Superior temporal gyrus (tissue), 1 donor: ENCODE results near the gene SEC24B.
"Not testable (repeated sequence)": the region's sequence is repeated elsewhere in the genome, so short reads cannot be mapped to it uniquely, and the experiment has no call there.

Experiments
- DNase-seq: peaks from one replicate; pipeline ENCODE4 v3.0.0-alpha.2; 2016; ENCODE audit errors: extremely low spot score

SEC24B gene

GRCh38 chr4:109506890-109507289 lies 73.3 kb downstream of the SEC24B start:
- no peak for DNase-seq

DNA sequence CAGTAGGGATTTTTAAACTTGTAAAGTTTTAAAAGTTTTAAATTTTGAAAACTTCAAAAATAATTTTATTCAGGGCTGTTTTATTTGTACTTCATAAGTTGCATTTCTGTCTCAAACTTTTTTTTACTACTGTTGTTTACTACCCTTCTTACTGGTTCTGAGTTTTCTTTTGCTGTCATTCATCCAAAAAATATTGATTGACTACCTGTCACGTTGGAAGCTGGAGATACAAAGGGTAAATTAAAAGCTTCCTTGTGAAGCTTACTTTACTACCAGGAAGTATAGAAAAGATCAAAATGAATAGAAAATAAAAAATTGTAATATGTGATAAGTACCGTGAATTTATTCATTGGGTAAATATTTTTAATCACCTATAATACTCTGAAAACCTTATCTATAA lies 77.1 kb downstream of the SEC24B start:
- DNase-seq = no peak

- no peak for DNase-seq
Measured at GRCh38 chr4:109511414-109511813, 77.8 kb downstream of the SEC24B start.

DNA sequence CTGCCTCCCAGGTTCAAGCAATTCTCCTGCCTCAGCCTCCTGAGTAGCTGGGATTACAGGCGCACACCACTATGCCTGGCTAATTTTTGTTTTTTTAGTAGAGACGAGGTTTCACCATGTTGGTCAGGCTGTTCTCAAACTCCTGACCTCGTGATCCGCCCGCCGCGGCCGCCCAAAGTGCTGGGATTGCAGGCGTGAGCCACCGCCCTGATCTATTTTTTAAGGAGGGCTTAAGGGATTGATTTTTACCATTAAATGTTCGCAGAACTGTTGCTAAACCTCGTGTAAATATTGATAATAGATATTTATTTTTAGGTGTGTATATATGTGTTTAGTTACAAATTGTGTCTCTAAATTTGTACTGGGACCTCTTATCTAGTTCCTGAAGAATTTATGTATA lies 79.8 kb downstream of the SEC24B start:
- not testable (repeated sequence) for DNase-seq

DNA sequence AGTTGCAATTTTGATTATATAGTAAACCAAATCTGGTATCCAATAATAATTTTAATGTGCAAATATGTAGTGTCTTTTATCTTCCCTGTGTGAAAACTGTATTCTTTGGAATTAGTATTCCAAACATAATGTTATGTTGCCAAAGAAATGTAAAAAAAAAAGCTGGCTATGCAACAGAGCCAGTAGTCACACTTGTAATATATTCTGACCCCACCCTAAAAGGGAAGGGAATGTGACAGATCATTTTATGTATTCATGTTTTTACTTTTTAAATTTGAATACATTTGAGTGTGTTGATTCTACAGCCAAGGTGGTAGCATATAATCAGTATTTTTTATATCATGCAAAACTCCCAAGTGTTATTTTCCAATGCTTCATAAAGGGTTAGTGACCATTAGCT lies 98.6 kb downstream of the SEC24B start:
- no peak for DNase-seq

DNA sequence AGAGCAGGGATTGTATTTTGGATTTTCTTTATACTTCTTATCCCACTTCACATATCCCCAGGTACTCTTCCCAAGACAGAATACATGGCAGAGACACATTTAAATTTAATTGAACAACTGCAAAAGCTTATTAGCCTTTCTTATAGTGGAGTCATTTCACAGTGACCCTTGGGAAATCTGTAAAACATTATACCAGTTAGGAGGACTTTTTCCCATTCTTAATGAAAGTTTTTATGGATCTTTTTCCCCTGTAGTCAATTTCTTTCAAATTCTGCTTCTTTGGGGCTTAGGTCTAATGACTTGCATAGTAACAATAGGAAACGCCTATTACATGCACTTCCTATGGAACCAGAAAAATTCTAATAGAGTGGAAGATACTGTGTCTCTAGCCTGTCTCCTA lies 111.8 kb downstream of the SEC24B start:
- DNase-seq = no peak

GRCh38 chr4:109547394-109547793 lies 113.8 kb downstream of the SEC24B start:
- no peak for DNase-seq

DNA sequence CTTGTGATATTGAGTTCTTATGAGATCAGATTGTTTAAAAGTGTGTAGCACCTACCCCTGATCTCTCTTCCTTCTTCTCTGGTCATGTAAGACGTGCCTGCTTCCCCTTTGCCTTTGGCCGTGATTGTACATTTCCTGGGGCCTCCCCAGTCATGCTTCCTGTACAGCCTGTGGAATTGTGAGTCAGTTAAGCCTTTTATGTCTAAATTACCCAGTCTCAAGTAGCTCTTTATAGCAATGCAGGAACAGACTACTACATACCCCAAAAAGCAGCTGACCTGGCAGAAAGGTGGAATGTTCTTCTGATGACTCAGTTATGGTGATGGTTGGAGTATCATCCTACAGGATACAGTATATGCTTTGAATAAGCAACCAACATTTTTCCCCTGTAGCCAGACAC lies 115.0 kb downstream of the SEC24B start:
- DNase-seq = no peak

DNA sequence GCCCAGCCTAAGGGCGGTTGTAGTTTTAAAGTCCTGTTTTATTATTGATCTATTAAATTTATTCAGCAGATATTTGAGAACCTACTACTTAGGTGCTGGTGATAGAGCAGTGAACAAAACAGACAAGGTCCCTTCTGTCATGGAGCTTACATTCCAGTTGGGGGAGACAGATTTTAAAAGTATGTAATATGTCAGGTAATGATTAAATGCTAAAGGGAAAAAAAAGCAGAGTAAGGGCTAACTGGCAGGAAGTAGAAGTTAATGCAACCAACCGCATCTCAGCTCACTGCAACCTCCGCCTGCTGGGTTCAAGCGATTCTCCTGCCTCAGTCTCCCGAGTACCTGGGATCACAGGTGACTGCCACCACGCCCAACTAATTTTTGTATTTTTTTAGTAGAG lies 118.6 kb downstream of the SEC24B start:
- no peak for DNase-seq

DNA sequence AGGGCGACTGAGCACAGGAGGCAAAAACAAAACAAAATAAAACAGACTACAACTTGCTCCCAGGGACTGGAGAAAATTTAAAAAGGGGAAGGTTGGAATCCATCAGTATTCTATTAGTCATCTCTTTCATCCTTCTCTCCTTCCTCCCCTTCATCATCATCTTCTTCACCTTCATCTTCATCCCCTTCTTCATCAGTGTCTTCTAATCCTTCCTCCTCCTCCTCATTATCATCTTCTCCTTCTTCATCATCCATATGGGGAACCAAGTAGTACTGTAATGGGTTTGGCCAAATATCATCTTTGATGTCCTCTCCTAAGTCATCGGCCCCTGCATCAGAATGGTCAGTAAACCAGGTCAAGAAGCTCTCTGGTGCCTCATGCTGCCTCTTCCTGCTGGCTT lies 119.5 kb downstream of the SEC24B start:
- DNase-seq = no peak

DNA sequence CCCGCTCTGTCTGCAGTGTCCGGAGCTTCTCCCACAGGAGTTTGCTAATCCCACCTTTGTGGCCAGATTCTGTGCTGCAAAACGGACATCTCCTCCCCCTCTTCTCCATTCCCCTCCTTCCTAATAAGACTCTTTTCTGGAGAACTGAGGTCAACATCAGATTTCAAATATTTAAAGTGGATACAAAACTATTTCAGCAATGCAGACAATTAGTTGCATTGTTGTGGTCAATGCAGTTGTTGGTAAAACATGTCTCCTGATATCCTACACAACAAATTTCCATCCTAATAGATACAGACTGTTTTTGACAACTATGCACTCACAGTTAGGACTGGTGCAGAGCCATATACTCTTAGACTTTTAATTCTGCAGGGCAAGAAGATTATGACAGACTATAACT lies 121.4 kb downstream of the SEC24B start:
- DNase-seq = no peak

DNA sequence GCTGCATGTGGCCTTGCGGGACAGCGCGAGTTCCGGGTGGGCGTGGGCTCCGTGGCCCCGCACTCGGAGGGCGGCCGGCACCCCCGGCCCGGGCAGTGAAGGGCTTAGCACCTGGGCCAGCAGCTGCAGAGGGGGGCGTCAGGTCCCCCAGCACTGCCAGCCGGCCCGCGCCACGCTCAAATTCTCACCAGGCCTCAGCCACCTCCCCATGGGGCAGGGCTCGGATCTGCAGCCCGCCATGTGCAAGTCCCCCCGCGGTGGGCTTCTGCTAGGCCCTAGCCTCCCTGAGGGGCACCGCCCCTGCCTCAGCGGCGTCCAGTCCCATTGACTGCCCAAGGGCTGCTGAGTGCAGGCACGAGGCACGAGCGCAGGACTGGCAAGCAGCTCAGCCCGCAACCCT lies 123.8 kb downstream of the SEC24B start:
- no peak for DNase-seq

DNA sequence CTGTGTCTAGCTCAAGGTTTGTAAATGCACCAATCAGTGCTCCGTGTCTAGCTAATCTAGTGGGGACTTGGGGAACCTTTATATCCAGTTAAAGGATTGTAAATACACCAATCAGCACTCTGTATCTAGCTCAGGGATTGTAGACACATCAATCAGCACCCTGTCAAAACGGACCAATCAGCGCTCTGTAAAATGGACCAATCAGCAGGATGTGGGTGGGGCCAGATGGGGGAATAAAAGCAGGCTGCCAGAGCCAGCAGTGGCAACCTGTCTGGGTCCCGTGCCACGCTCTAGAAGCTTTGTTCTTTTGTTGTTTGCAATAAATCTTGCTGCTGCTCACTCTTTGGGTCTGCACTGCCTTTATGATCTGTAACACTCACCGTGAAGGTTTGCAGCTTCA lies 124.5 kb downstream of the SEC24B start:
- not testable (repeated sequence) for DNase-seq

- DNase-seq = no peak
Measured at GRCh38 chr4:109559625-109559982, 126.0 kb downstream of the SEC24B start.

- DNase-seq = peak; percentile 66
Measured at GRCh38 chr4:109559983-109560686, 126.5 kb downstream of the SEC24B start, which contains the start of gene MCUB. MCUB (plus strand) TSS chr4:109560246; CDS start chr4:109560338, 92 bp downstream.

DNA sequence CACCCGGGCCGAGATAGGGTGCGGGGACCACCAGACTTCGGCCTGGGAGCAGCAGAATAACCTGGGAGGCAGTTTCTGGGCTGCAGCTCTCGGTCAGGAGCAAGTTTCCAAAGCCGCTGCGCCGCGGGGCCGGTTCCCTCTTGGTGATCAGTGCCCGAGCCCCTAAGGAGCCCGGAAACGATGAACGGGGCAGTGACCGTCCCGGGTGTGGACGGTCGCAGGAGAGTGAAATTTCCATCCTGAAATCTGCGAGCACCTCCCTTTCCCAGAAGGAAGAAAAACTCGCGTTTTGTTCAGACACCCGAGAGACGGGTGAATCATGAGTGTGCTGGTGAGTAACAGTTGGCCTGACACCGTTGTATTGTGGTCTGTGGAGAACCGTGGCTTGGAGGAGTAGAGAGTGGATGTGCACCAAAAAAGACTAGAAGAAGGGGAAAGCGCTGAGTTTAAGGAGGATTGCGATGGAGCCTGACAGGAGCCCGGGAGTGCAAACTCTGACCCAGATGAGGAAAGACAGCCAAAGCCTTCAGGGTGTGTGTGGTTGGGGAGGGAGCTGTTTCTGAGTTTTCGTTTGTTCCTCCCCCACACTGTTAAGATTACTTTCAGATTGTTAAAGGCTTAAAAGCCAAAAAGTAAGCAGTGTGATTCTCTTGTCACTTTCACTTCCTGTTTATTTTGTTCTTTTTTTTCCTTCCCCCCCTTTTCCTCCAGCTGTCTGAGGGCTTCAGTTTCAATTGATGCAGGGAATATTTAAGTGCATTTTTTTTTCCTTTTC lies 127.3 kb downstream of the SEC24B start:
- peak; percentile 64 for DNase-seq

GRCh38 chr4:109562457-109563239 lies 129.0 kb downstream of the SEC24B start:
- no peak for DNase-seq

- no peak for DNase-seq
Measured at GRCh38 chr4:109571494-109571893, 137.9 kb downstream of the SEC24B start.

DNA sequence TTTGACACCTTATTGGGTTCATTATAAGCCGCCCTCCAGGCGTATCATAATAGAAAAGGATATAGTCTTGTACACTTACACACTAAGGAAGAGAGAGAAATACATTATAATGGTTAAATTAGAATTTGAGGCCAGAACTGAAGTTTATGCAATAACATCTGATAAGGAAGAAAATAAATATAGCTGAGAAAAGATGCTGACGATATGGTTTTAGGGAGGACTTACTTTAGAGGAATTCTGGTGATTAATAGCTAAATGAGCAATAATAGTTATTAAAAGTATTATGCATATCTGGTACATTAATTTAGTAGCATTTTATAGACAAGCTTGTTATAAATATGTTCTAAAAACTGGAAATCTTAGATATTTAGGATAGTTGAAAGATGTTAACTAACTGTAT lies 138.5 kb downstream of the SEC24B start:
- no peak for DNase-seq

DNA sequence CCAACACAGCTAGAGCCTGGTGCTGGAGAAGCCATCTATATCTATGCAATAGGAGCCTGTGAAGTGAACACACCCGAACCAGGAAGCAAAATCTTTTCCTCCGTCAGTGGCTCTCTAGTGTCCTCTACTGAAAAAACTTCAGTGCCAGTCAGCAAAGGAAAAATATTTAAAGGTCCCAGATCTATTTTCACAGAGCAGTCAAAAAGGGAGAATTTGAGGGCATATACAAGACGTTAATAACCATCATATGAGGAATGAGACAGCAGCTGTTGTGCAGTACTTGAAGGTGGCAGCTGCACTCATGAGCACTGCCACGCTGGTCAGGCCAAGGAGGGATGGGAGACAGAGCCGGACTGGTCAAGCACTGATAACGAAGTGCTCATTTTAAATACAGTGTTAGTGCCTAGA lies 140.8 kb downstream of the SEC24B start:
- DNase-seq = no peak

DNA sequence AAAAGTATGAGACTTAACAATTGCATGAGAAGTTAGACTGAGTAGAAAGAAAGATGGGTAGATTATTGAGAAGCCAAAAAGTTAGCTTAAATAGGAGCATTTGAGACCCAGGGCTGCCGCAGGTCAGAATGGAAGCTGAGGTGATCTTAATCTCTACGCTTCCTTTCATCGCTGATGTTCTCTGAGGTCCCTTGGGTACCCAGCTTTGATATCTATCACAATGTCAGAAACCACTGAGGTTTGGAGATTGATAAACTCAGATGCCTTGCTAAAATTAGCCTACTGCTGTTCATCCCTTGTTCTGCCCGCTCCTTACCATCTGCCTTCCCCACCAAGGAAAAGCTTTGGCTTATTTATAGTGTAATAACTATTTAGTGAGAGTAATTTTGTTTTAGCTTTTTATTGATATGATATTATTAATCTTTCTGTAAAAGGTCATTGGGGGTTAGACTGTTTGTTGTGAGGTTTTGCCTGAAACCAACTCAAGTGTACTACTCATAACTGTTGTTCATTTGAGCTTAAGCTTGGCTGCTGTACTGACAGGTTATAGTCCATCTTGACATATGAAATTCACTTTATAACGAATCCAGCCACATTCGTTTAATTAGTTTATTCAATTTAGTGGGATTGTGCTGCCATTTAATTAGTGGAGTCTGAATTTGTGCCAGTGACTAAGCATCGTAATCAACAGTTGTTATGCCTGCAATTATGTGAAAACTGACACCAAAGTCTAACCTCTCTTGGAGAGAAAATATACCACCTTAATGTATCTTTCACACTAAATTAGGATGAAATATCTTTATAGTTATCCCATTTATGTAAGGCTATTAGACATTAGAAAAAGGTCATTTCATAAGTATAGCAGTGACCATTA lies 141.6 kb downstream of the SEC24B start:
- no peak for DNase-seq

DNA sequence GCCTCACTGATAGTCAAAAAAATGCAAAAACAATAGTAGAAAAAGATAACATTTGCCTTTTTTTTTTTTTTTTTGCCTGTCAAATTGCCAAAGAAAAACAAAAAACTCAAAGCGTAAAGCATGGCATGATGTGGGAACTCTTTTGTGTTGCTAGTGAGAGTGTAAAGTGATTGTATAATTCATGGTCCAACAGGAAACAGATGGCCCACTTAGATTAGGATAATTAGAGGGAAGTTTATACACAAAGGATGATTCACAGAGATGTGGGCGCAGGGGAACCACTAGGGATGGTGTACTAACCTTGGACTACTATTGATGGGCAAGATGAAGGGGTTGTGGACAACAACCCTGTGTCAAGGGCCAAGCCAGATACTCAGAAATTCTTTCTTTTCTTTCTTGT lies 142.8 kb downstream of the SEC24B start:
- no peak for DNase-seq
